Thymus (tissue), 11 donors: ENCODE results near the gene TMEM19. TPM values are rescaled to one million over a fixed set of nuclear protein-coding genes. Genes with fewer than 3 reads are reported as not detected.
"Not testable (repeated sequence)": the region's sequence is repeated elsewhere in the genome, so short reads cannot be mapped to it uniquely, and the experiment has no call there.

Experiments used
- DNase-seq, 9 donors: peaks; one replicate each; pipeline ENCODE4 v3.0.0-alpha.2; 2013; ENCODE audit warnings: low spot score in 9 of 9, low read depth in 6 of 9, missing footprints in 1 of 9
- H3K27ac ChIP-seq, 2 donors: one replicate each; pipeline ENCODE4 v1.5.1; 2013; ENCODE audit warnings: control low read depth in 1 of 2, low read depth in 1 of 2, low read length in 1 of 2, mild to moderate bottlenecking in 1 of 2, moderate library complexity in 1 of 2
- H3K27me3 ChIP-seq, 2 donors: one replicate each; pipeline ENCODE4 v1.5.1; 2013; ENCODE audit warnings: low read length in 1 of 2; ENCODE audit not compliant: control insufficient read depth in 2 of 2, insufficient read depth in 1 of 2
- H3K36me3 ChIP-seq, 2 donors: one replicate each; pipeline ENCODE4 v1.5.1; 2013; ENCODE audit warnings: low read length in 1 of 2, mild to moderate bottlenecking in 1 of 2, moderate library complexity in 1 of 2; ENCODE audit not compliant: control insufficient read depth in 2 of 2, insufficient read depth in 2 of 2
- H3K4me1 ChIP-seq, 2 donors: one replicate each; pipeline ENCODE4 v1.5.1; 2013; ENCODE audit warnings: low read length in 2 of 2; ENCODE audit not compliant: control insufficient read depth in 2 of 2, insufficient read depth in 2 of 2
- H3K4me3 ChIP-seq, 2 donors: one replicate each; pipeline ENCODE4 v1.5.1; 2013; ENCODE audit warnings: low read length in 2 of 2, control low read depth in 1 of 2, mild to moderate bottlenecking in 1 of 2
- H3K9me3 ChIP-seq, 2 donors: one replicate each; pipeline ENCODE4 v1.5.1; 2013; ENCODE audit warnings: low read length in 1 of 2, mild to moderate bottlenecking in 1 of 2; ENCODE audit not compliant: control insufficient read depth in 2 of 2, insufficient read depth in 1 of 2
- WGBS: extraction: QIAGEN DNeasy Blood & Tissue Kit; methylation state at CpG from one replicate; pipeline ENCODE4 v1.1.7; 2013; 5-methylcytosine and 5-hydroxymethylcytosine counted together
- polyA plus RNA-seq: library from polyadenylated mRNA; stranded (reverse); fragments of 200-250 nt; gene quantifications from one replicate; pipeline ENCODE4 v1.2.3, GENCODE V29; 2013
- total RNA-seq: library from RNA; stranded (reverse); fragments of 120-200 nt; gene quantifications from one replicate; pipeline ENCODE4 v1.2.4, GENCODE V29; 2013
- donor health status: healthy.

Gene TMEM19
- total and polyA plus RNA-seq, 2 donors: 12.1 to 24.7 TPM

- no peaks in the 10 kb centered on the region for H3K36me3 ChIP-seq
- WGBS: 95% methylated on average over 1 of the region's 1 CpG
- no peak overlapping the region for H3K27ac ChIP-seq
- no peaks in the 10 kb centered on the region for H3K9me3 ChIP-seq
- H3K27me3 ChIP-seq: no peaks in the 10 kb centered on the region
- H3K4me3 ChIP-seq: no peak overlapping the region
- DNase-seq: no peak
- peaks cover 2 to 12% of the 10 kb centered on the region in 2 donors for H3K4me1 ChIP-seq
Observed at GRCh38 chr12:71682466-71682865, 3.4 kb upstream of the TMEM19 start.

GRCh38 chr12:71683633-71684032 lies 2.2 kb upstream of the TMEM19 start:
- Histone ChIP-seq H3K36me3 (no peaks in the 10 kb centered on the region), H3K27me3 (no peaks in the 10 kb centered on the region), H3K4me3 (no peak overlapping the region), H3K4me1 (peaks cover 2 to 18% of the 10 kb centered on the region in 2 donors), H3K9me3 (no peaks in the 10 kb centered on the region), H3K27ac (no peak overlapping the region)
- DNase-seq: no peak
- 98% methylated on average over 5 of the region's 5 CpGs for WGBS

GRCh38 chr12:71684081-71684480 lies 1.8 kb upstream of the TMEM19 start:
- H3K4me3 ChIP-seq: no peak overlapping the region
- no peak for DNase-seq

GRCh38 chr12:71685312-71685906 lies 473 bp upstream of the TMEM19 start:
- Histone ChIP-seq H3K4me3 (peak overlapping the region; percentile 82 to 86), H3K4me1 (peaks cover 2 to 19% of the 10 kb centered on the region in 2 donors), H3K27ac (peak overlapping the region; percentile 92 to 98), H3K9me3 (no peaks in the 10 kb centered on the region), H3K36me3 (no peaks in the 10 kb centered on the region), H3K27me3 (no peaks in the 10 kb centered on the region)
- WGBS: 66% methylated on average over 19 of the region's 19 CpGs
- DNase-seq: no peak

More at GRCh38 chr12:71684081-71684480, 1.8 kb upstream of the TMEM19 start:
- no peaks in the 10 kb centered on the region for H3K9me3 ChIP-seq
- H3K27ac ChIP-seq: peak overlapping the region in 1 of 2 donors; percentile 13
- H3K27me3 ChIP-seq: no peaks in the 10 kb centered on the region
- H3K4me1 ChIP-seq: peaks cover 2 to 19% of the 10 kb centered on the region in 2 donors
- 52% methylated on average over 5 of the region's 5 CpGs for WGBS
- H3K36me3 ChIP-seq: no peaks in the 10 kb centered on the region

- H3K4me3 ChIP-seq: peak overlapping the region; percentile 82 to 86
- H3K27me3 ChIP-seq: no peaks in the 10 kb centered on the region
- 19% methylated on average over 3 of the region's 3 CpGs for WGBS
- peaks cover 2 to 19% of the 10 kb centered on the region in 2 donors for H3K4me1 ChIP-seq
- H3K27ac ChIP-seq: peak overlapping the region in 1 of 2 donors; percentile 92
- H3K36me3 ChIP-seq: peaks cover 0 to 4% of the 10 kb centered on the region in 2 donors
- H3K9me3 ChIP-seq: no peaks in the 10 kb centered on the region
- no peak for DNase-seq
Observed at GRCh38 chr12:71686658-71687025, 760 bp downstream of the TMEM19 start.

- not testable (repeated sequence) for H3K9me3 ChIP-seq, H3K36me3 ChIP-seq, H3K27ac ChIP-seq, DNase-seq, H3K27me3 ChIP-seq
- peak overlapping the region; percentile 82 to 86 for H3K4me3 ChIP-seq
- whole genome bisulfite sequencing: 92% methylated on average over 11 of the region's 11 CpGs
- H3K4me1 ChIP-seq: peaks cover 2 to 19% of the 10 kb centered on the region in 2 donors
Observed at GRCh38 chr12:71687172-71687571, 1.3 kb downstream of the TMEM19 start.

GRCh38 chr12:71688961-71689570 lies 3.2 kb downstream of the TMEM19 start:
- Histone ChIP-seq H3K4me1 (peaks cover 2 to 19% of the 10 kb centered on the region in 2 donors), H3K9me3 (no peaks in the 10 kb centered on the region), H3K27me3 (no peaks in the 10 kb centered on the region), H3K27ac (no peak overlapping the region), H3K4me3 (no peak overlapping the region), H3K36me3 (peaks cover 0 to 4% of the 10 kb centered on the region in 2 donors)
- 94% methylated on average over 5 of the region's 5 CpGs for WGBS
- DNase-seq: no peak

- DNase-seq: no peak
- WGBS: 92% methylated on average over 4 of the region's 4 CpGs
- peaks cover 2 to 13% of the 10 kb centered on the region in 2 donors for H3K4me1 ChIP-seq
- H3K4me3 ChIP-seq: no peak overlapping the region
- no peaks in the 10 kb centered on the region for H3K9me3 ChIP-seq
- H3K36me3 ChIP-seq: peaks cover 0 to 4% of the 10 kb centered on the region in 2 donors
- H3K27me3 ChIP-seq: no peaks in the 10 kb centered on the region
- no peak overlapping the region for H3K27ac ChIP-seq
Observed at GRCh38 chr12:71691504-71692129, 5.7 kb downstream of the TMEM19 start.

- peaks cover 0 to 6% of the 10 kb centered on the region in 2 donors for H3K4me1 ChIP-seq
- H3K36me3 ChIP-seq: peaks cover 0 to 13% of the 10 kb centered on the region in 2 donors
- no peak overlapping the region for H3K4me3 ChIP-seq
- 96% methylated on average over 7 of the region's 7 CpGs for WGBS
- H3K27ac ChIP-seq: no peak overlapping the region
- H3K27me3 ChIP-seq: no peaks in the 10 kb centered on the region
- no peaks in the 10 kb centered on the region for H3K9me3 ChIP-seq
- DNase-seq: no peak
Observed at GRCh38 chr12:71693126-71693525, 7.2 kb downstream of the TMEM19 start.
